ENCODE measurements around the gene RINT1. TPM values are rescaled to one million over a fixed set of nuclear protein-coding genes. Genes with fewer than 3 reads are reported as not detected.

The RINT1 gene
- total RNA-seq (2022; extraction: Qiagen RNA extraction) = 13.7 to 19.2 TPM (median 14.6 TPM) in 5 replicates

GRCh38 chr7:105531792-105532671 lies at the start of gene RINT1:
TSS of gene RINT1 (plus strand) at chr7:105532201. CDS start at chr7:105532316, 115 bp downstream.

GRCh38 chr7:105521717-105522463 lies 10.1 kb upstream of the RINT1 start, which contains the start of gene PUS7:
TSS of gene PUS7 (minus strand) at chr7:105522271. CDS start at chr7:105508512, 13,759 bp downstream.

GRCh38 chr7:105581066-105581811 lies 49.2 kb downstream of the RINT1 start, which contains the start of gene EFCAB10:
TSS of gene EFCAB10 (minus strand) at chr7:105581493. CDS start at chr7:105581463, 30 bp downstream.

Other genes with a start within 250 kb of the RINT1 start
- 28.4 to 37.4 TPM (median 34.1 TPM) in 5 replicates for gene SRPK2, start 143.3 kb upstream of the RINT1 start, total RNA-seq (2022; extraction: Qiagen RNA extraction)
- gene PUS7, start 9.9 kb upstream of the RINT1 start, total RNA-seq (2022; extraction: Qiagen RNA extraction) = 22.9 to 34.7 TPM (median 25.6 TPM) in 5 replicates
- gene EFCAB10, start 49.3 kb downstream of the RINT1 start, total RNA-seq (2022; extraction: Qiagen RNA extraction) = 2.4 to 3.7 TPM (median 3.0 TPM) in 5 replicates

Data from A549 treated with CORT108297 at 1 μM for 4 hours (cell line).